Measurements from ENCODE around the gene SLC25A6.

- TF ChIP-seq, protein P1, sequence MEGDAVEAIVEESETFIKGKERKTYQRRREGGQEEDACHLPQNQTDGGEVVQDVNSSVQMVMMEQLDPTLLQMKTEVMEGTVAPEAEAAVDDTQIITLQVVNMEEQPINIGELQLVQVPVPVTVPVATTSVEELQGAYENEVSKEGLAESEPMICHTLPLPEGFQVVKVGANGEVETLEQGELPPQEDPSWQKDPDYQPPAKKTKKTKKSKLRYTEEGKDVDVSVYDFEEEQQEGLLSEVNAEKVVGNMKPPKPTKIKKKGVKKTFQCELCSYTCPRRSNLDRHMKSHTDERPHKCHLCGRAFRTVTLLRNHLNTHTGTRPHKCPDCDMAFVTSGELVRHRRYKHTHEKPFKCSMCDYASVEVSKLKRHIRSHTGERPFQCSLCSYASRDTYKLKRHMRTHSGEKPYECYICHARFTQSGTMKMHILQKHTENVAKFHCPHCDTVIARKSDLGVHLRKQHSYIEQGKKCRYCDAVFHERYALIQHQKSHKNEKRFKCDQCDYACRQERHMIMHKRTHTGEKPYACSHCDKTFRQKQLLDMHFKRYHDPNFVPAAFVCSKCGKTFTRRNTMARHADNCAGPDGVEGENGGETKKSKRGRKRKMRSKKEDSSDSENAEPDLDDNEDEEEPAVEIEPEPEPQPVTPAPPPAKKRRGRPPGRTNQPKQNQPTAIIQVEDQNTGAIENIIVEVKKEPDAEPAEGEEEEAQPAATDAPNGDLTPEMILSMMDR (CRISPR knock-in tag; IDR thresholded peaks at IDR 0.05) = no peak
- no peak for TF ChIP-seq TCF12 (IDR thresholded peaks at IDR 0.05)
- no peak for TF ChIP-seq TCF12 (CRISPR knock-in tag; IDR thresholded peaks at IDR 0.05)
- no peak for TF ChIP-seq ZNF251 (CRISPR knock-in tag; IDR thresholded peaks at IDR 0.05)
- no peak for TF ChIP-seq ZNF224 (CRISPR knock-in tag; IDR thresholded peaks at IDR 0.05)
- TF ChIP-seq ZZZ3 (CRISPR knock-in tag; IDR thresholded peaks at IDR 0.05; ENCODE audit: borderline replicate concordance) = no peak
These were observed 13.6 kb downstream of the SLC25A6 start for GRCh38 chrX:1378306-1378759.
